A549 treated with GW870086 at 1 μM for 4 hours (cell line): ENCODE measurements around the gene GPR22. TPM values are rescaled to one million over a fixed set of nuclear protein-coding genes. Genes with fewer than 3 reads are reported as not detected.

Source experiments
- total RNA-seq: library from RNA; stranded (reverse); fragments of 200-300 nt; extraction: Qiagen RNA extraction; gene quantifications from 5 replicates; pipeline ENCODE4 v1.2.3, GENCODE V29; 2022; ENCODE audit warnings: low read depth

The GPR22 gene
- not detected in 5 replicates for total RNA-seq

DNA sequence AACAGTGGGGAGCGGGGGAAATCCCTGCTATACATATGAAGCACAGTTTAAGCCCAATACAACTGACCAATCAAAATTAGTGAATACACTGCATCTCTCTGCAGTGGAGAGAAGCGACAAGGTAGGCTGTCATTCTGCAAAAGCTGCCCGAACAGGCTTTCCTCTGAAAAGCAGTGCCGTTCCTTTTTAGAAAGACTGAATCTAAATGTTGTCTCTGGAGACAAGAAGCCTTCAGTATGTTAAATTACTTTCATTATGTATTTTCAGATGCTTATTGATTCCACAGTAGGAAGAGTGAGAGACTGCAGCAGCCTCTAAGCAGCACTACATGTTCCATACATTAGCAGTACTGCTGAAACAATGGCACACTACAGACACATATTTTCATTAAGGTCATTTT lies at the start of gene GPR22:
TSS of gene GPR22 (plus strand) at position 129 of the 400 bp plus-strand sequence. CDS start 4,004 bp downstream, outside the sequence.

Other genes starting within 250 kb of the GPR22 start
- gene COG5, start 93.9 kb downstream of the GPR22 start, total RNA-seq: 6.4 to 12.2 TPM (median 10.9 TPM) in 5 replicates
- gene DUS4L, start 93.9 kb downstream of the GPR22 start, total RNA-seq: 7.9 to 10.9 TPM (median 10.1 TPM) in 5 replicates
- gene BCAP29, start 110.2 kb downstream of the GPR22 start, total RNA-seq: 34.3 to 42.7 TPM (median 40.7 TPM) in 5 replicates
- 0.05 to 0.32 TPM (median 0.18 TPM) in 4 of 5 replicates, not detected in the other for gene SLC26A4, start 190.8 kb downstream of the GPR22 start, total RNA-seq